ENCODE data around the gene MIPEP.
"Not testable (repeated sequence)": the region's sequence is repeated elsewhere in the genome, so short reads cannot be mapped to it uniquely, and the experiment has no call there.

The MIPEP gene

GRCh38 chr13:23748109-23748990, 140.8 kb downstream of the MIPEP start:
- DNase-seq (ENCODE audit: extremely low read depth, low read depth) = no peak
- no peak for TF ChIP-seq CTCF (IDR thresholded peaks at IDR 0.05; ENCODE audit: low read depth, low read length)

DNA sequence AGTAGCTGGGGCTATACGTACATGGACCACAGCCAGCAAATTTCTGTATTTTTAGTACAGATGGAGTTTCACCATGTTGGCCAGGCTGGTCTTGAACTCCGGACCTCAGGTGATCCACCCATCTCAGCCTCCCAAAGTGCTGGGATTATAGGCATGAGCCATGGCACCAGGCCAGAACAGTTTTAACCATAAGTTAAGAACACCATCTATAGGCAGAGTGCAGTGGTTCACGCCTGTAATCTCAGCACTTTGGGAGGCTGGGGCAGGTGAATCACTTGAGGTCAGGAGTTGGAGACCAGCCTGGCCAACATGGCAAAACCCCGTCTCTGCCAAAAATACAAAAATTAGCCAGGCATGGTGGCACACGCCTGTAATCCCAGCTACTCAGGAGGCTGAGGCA, 143.1 kb downstream of the MIPEP start:
- not testable (repeated sequence) for DNase-seq (ENCODE audit: extremely low read depth, low read depth)

DNA sequence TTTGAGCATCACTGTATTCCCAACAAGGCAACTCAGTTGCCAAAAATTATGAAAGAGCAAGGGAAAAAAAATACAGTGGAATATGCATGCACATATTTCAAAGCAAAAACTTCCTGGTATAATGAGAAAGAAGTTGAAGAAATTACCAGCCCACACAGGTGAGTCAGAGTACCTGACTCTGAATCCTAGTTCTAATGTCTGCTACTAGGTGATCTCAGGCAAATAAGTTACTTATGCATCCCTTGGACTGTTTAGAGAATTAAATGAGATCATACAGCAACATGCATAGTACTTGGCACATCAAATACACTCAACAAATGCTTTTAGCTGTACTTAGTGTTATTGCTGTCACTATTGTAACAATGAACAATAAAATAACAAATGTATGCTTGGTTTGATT, 144.9 kb downstream of the MIPEP start:
- no peak for DNase-seq (ENCODE audit: extremely low read depth, low read depth)
- no peak for TF ChIP-seq CTCF (IDR thresholded peaks at IDR 0.05; ENCODE audit: low read depth, low read length)

DNA sequence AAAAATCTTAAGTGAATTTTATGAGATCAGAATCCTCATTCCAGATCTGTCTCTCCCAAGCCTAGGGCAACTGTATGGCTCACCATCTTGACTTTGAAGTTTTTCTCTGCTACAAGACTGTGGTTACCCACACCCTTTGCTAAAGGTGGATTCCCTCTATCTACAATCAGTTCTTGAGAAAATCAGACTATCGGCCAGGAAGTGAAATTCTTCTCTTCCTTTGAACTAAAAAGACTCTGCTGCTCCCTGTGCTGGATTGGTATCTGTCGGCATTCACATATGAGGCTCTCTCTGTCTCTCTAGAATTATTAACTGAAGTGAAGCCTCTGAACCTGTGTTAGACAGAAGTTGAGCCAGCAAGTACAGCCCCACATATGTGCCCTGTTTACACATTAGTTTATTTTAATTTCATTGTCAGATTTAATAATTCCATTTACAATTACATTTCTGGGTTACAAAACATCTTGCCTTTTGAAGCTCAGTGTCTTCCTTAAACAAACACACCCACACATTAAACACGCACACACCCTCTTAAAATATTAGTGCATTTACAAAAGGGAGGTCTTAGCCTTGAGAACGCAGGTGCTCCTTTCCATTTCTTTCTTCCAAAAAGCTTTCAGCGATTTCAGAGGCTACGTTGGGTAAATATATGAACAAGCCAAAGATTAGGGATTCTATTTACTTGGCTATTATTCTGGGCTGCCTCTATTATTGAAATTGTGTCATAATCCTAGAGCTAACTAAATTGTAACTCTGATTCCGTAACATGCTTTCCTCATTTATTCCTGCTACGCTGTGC, 145.7 kb downstream of the MIPEP start:
- TF ChIP-seq CTCF (IDR thresholded peaks at IDR 0.05; ENCODE audit: low read depth, low read length) = no peak
- DNase-seq (ENCODE audit: extremely low read depth, low read depth) = no peak

GRCh38 chr13:23741879-23742510, 147.2 kb downstream of the MIPEP start:
- peak; percentile 14 for TF ChIP-seq CTCF (IDR thresholded peaks at IDR 0.05; ENCODE audit: low read depth, low read length)
- DNase-seq (ENCODE audit: extremely low read depth, low read depth) = no peak

- no peak for TF ChIP-seq CTCF (IDR thresholded peaks at IDR 0.05; ENCODE audit: low read depth, low read length)
- DNase-seq (ENCODE audit: extremely low read depth, low read depth) = no peak
Measured at GRCh38 chr13:23740002-23740401, 149.2 kb downstream of the MIPEP start.

GRCh38 chr13:23739596-23739995, 149.6 kb downstream of the MIPEP start:
- DNase-seq (ENCODE audit: extremely low read depth, low read depth) = no peak
- no peak for TF ChIP-seq CTCF (IDR thresholded peaks at IDR 0.05; ENCODE audit: low read depth, low read length)
